HL-60 (cell line): ENCODE measurements around the gene PCBP2.
"Not testable (repeated sequence)": the region's sequence is repeated elsewhere in the genome, so short reads cannot be mapped to it uniquely, and the experiment has no call there.

ENCODE experiments used
- DNase-seq, 2 experiments: peaks; one replicate each; pipeline ENCODE4 v3.0.0-alpha.2; 2010 to 2020; ENCODE audit warnings: low read depth in 1 of 2, low spot score in 1 of 2
- H3K27ac ChIP-seq: fragments of 250-450 bp; sonication (Bioruptor Pico); replicated peaks from 2 replicates; pipeline ENCODE4 v1.5.1; 2020; ENCODE audit warnings: mild to moderate bottlenecking, moderate library complexity
- H3K27me3 ChIP-seq: fragments of 250-450 bp; sonication (Bioruptor Pico); 2 replicates; pipeline ENCODE4 v1.5.1; 2021; ENCODE audit warnings: mild to moderate bottlenecking, moderate library complexity; ENCODE audit not compliant: insufficient read depth, poor library complexity, severe bottlenecking
- H3K4me3 ChIP-seq: replicated peaks from 2 replicates; pipeline ENCODE4 v1.5.1; 2011; ENCODE audit warnings: mild to moderate bottlenecking, control low read depth, low read length; ENCODE audit not compliant: insufficient read depth
- CTCF ChIP-seq: IDR thresholded peaks from one replicate; pipeline ENCODE4 v1.5.1; 2011; ENCODE audit warnings: low read length, control low read depth, inconsistent platforms; ENCODE audit not compliant: insufficient read depth
- GABPA ChIP-seq: IDR thresholded peaks from 2 replicates; pipeline ENCODE4 v1.6.1; 2012; ENCODE audit warnings: low read depth
- POLR2AphosphoS5 ChIP-seq: IDR thresholded peaks from 2 replicates; pipeline ENCODE4 v1.6.1; 2012; ENCODE audit warnings: low read depth
- REST ChIP-seq: IDR thresholded peaks from 2 replicates; pipeline ENCODE4 v1.6.1; 2012; ENCODE audit warnings: low read depth; ENCODE audit not compliant: insufficient replicate concordance
- SPI1 ChIP-seq: IDR thresholded peaks from 2 replicates; pipeline ENCODE4 v1.6.1; 2012; ENCODE audit warnings: low read depth, mild to moderate bottlenecking, borderline replicate concordance

PCBP2 gene

GRCh38 chr12:53410951-53411350, 41.0 kb upstream of the PCBP2 start:
- Histone ChIP-seq H3K4me3 (no peak overlapping the region), H3K27me3 (no peaks in the 10 kb centered on the region), H3K27ac (no peak overlapping the region)
- TF ChIP-seq CTCF, result no peak
- TF ChIP-seq REST, result no peak
- TF ChIP-seq SPI1, result no peak
- no peak for TF ChIP-seq POLR2AphosphoS5
- no peak for TF ChIP-seq GABPA
- DNase-seq, result no peak

- no peak overlapping the region for H3K4me3 ChIP-seq
- no peak for DNase-seq
- no peaks in the 10 kb centered on the region for H3K27me3 ChIP-seq
- TF ChIP-seq CTCF, result no peak
- no peak for TF ChIP-seq GABPA
- no peak for TF ChIP-seq POLR2AphosphoS5
- no peak for TF ChIP-seq SPI1
- no peak for TF ChIP-seq REST
- H3K27ac ChIP-seq, result no peak overlapping the region
These were observed 38.3 kb upstream of the PCBP2 start for GRCh38 chr12:53413485-53414204.

- DNase-seq, result no peak
- Histone ChIP-seq H3K4me3 (no peak overlapping the region), H3K27ac (no peak overlapping the region), H3K27me3 (no peaks in the 10 kb centered on the region)
- TF ChIP-seq SPI1 (no peak), POLR2AphosphoS5 (no peak), REST (no peak), CTCF (no peak), GABPA (no peak)
These were observed 37.0 kb upstream of the PCBP2 start for GRCh38 chr12:53414756-53415417.

- not testable (repeated sequence) for H3K4me3 ChIP-seq, H3K27ac ChIP-seq, DNase-seq
These were observed 36.0 kb upstream of the PCBP2 start for GRCh38 chr12:53415752-53416389.

More at GRCh38 chr12:53415752-53416389, 36.0 kb upstream of the PCBP2 start:
- H3K27me3 ChIP-seq, result not testable (repeated sequence)
